Hepatocyte (in vitro differentiated cells): Measurements from ENCODE around the gene PDK2.

Experiments
- CTCF ChIP-seq: fragments of 200-600 bp; sonication (generic); IDR thresholded peaks from 2 replicates; pipeline ENCODE4 v1.5.1; 2016; ENCODE audit warnings: antibody characterized with exemption, mild to moderate bottlenecking; ENCODE audit not compliant: poor library complexity
- EZH2 ChIP-seq: fragments of 200-600 bp; sonication (generic); IDR thresholded peaks from 2 replicates; pipeline ENCODE4 v1.6.1; 2016; ENCODE audit warnings: antibody characterized with exemption, mild to moderate bottlenecking, borderline replicate concordance
- EZH2phosphoT487 ChIP-seq: fragments of 200-600 bp; sonication (generic); IDR thresholded peaks from one replicate; pipeline ENCODE4 v1.6.1; 2018; ENCODE audit warnings: antibody characterized with exemption, mild to moderate bottlenecking, low read depth, moderate library complexity; ENCODE audit not compliant: unreplicated experiment, severe bottlenecking

- TF ChIP-seq CTCF: no peak
- no peak for TF ChIP-seq EZH2
- TF ChIP-seq EZH2phosphoT487: no peak
Observed at GRCh38 chr17:50093807-50094206, 1.3 kb upstream of the PDK2 start.
